Measurements from ENCODE around the gene HPCAL1.

The HPCAL1 gene

GRCh38 chr2:10337449-10338269, 35.0 kb downstream of the HPCAL1 start:
- no peak for DNase-seq

GRCh38 chr2:10338270-10339188, 35.8 kb downstream of the HPCAL1 start:
- DNase-seq: no peak

- DNase-seq: no peak
These were observed 37.2 kb downstream of the HPCAL1 start for GRCh38 chr2:10339647-10340592.

GRCh38 chr2:10340593-10340975, 37.9 kb downstream of the HPCAL1 start:
- DNase-seq: no peak

GRCh38 chr2:10341193-10341592, 38.5 kb downstream of the HPCAL1 start:
- DNase-seq: no peak

GRCh38 chr2:10342245-10342951, 39.7 kb downstream of the HPCAL1 start:
- no peak for DNase-seq

GRCh38 chr2:10343191-10343590, 40.5 kb downstream of the HPCAL1 start:
- no peak for DNase-seq

- DNase-seq: no peak
These were observed 41.0 kb downstream of the HPCAL1 start for GRCh38 chr2:10343658-10344057.

GRCh38 chr2:10344105-10345066, 41.7 kb downstream of the HPCAL1 start:
- no peak for DNase-seq

- no peak for DNase-seq
These were observed 42.4 kb downstream of the HPCAL1 start for GRCh38 chr2:10345126-10345525.

- DNase-seq: no peak
These were observed 43.1 kb downstream of the HPCAL1 start for GRCh38 chr2:10345813-10346212.

- no peak for DNase-seq
These were observed 44.3 kb downstream of the HPCAL1 start for GRCh38 chr2:10346929-10347561.

GRCh38 chr2:10347562-10347948, 44.9 kb downstream of the HPCAL1 start:
- no peak for DNase-seq

GRCh38 chr2:10348891-10349290, 46.2 kb downstream of the HPCAL1 start:
- DNase-seq: no peak

GRCh38 chr2:10350761-10351160, 48.1 kb downstream of the HPCAL1 start:
- DNase-seq: no peak

- no peak for DNase-seq
These were observed 49.7 kb downstream of the HPCAL1 start for GRCh38 chr2:10352361-10352760.

- DNase-seq: no peak
These were observed 50.3 kb downstream of the HPCAL1 start for GRCh38 chr2:10352972-10353371.

- no peak for DNase-seq
These were observed 51.2 kb downstream of the HPCAL1 start for GRCh38 chr2:10353931-10354330.

- no peak for DNase-seq
These were observed 51.7 kb downstream of the HPCAL1 start for GRCh38 chr2:10354399-10354798.

All from T-helper 2 cell (primary cell).